Activated CD4-positive, alpha-beta T cell treated with anti-CD3 and anti-CD28 coated beads, Interleukin-2, amount 50 U/mL, for 4 hours (primary cell): ENCODE results near the gene HIPK1.
"Not testable (repeated sequence)": the region's sequence is repeated elsewhere in the genome, so short reads cannot be mapped to it uniquely, and the experiment has no call there.

Experiments used
- DNase-seq, 2 experiments: peaks; one replicate each; pipeline ENCODE4 v3.0.0-alpha.2; 2020

Gene HIPK1

DNA sequence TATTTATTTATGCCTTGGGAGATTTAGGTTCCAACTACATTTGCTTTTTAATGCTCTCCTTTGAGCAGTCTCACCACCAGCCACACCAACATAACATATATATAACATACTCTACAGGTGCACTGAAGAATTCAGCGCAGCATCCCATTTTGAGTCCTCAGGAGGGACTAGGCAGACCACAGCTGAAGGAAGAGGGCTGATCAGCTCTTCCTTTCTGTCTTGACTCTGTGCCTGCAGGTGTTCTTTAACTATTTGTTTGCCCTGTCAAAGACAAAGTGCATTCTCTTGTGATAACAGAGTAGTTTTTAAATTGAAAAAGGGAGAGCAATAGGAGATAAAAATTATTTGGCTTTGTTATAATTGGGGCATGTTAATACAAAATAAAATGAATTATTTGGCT lies 17.0 kb downstream of the HIPK1 start:
- no peak for DNase-seq

DNA sequence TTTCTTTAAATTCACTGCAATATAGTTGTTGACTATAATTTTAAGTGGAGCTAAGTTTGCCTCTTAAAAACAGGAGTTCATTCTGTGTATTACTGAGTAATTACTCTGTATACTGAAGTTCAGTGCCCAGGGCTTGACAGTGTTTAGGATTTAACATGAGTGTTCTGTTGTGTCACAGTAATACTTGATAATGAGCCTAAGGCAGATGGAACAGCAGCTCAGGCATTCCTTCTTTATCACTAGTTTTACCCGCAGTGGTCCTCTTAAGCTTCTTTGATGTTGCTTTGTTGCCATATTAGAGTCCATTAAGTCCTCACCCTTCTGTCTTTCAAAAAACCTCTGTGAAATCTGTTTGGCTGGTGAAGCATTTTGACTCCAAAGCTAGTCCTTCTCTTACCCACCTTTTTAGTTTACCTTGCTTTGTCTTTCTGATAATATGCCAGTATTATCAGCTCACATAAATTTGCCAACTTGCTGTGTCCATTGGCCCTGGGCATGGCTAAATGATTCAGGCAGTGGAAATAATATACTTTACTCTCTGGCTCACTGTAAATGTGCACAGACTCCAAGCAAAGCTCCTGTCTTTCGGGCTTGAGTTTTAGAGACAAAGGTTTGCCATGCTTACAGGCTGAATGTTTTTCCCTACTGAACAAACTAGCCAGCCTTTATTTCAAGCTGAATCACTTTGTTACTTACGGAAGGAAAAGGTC lies 17.7 kb downstream of the HIPK1 start:
- no peak for DNase-seq

- no peak for DNase-seq
Observed at GRCh38 chr1:113947388-113948107, 18.4 kb downstream of the HIPK1 start.

- not testable (repeated sequence) for DNase-seq
Observed at GRCh38 chr1:113948151-113948550, 19.0 kb downstream of the HIPK1 start.

DNA sequence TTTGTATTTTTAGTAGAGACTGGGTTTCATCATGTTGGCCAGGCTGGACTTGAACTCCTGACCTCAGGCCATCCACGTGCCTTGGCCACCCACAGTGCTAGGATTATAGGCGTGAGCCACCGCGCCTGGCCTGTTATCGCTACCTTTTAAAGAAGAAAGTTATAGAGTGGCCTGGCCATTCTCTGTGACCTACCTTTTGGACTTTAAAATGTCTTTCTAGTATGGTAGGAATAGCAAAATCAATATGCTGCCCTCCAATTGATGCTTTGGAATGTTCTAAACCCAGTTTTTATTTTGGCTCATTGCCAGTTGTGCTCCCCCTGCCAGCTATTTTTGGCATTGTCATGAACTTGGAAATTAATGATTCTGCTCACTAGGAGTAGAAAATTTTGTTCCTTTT lies 19.9 kb downstream of the HIPK1 start:
- no peak for DNase-seq

DNA sequence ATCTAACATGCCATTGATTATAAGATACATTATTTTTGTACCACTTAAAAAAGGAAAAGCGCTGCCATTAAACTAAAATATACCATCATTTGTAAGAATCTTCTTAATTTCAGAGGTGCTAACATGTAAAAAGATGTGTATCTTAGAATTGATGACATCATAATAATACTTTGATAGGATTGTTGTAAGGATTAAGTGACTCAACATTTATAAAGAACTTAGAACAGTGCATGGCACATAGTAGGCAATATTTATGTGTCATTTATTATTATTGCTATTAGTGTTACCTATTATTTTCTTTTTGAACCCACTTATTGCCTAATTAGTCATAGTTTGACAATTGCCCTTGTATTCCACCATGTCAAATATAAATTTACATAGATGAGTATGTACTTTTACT lies 21.8 kb downstream of the HIPK1 start:
- no peak for DNase-seq

GRCh38 chr1:113951719-113952118 lies 22.6 kb downstream of the HIPK1 start:
- no peak for DNase-seq

- no peak for DNase-seq
Observed at GRCh38 chr1:113957984-113958383, 28.9 kb downstream of the HIPK1 start.

DNA sequence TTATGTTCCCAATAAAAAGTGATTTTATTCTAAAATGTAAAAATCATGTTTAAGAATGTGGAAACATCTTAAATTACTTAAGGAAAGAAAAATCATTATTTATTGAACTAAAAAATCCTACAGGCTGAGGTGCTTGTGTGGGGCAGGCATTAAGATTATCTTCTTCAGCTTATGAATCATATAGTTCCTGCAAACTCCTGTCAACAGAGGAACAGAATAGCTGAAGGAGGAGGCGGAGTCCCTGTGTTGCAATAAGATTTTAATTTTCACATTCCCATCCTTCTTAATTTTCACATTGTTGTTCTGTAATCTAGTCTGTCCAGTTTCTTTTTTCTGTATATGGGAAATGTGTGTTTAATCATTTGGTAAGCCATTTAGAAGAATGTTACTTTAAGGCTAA lies 29.6 kb downstream of the HIPK1 start:
- no peak for DNase-seq

DNA sequence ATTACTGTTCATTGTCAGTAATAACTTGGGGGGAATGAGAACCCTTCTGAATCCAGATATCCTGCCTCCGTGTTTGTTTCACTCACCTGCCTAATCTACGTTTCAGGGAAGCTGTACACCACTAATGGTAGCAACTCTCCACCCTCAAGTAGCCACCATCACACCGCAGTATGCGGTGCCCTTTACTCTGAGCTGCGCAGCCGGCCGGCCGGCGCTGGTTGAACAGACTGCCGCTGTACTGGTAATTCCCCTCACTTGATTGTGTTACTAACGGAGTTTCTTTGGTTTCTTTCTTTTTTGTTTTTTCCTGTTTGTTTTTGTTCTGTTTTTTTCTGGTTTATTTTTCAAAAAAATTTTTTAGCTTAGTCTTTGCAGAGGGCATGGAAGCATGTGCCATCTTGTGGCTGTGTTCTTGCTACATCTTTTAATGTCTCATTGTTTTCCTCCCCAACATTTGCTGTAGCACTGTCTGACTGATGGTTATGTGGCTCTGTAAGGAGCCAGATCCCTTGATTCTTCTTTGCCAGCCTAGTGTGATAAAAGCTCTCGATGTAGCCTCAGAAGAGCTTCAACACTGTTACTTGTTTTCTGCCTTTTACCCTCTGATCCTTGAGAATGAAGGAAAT lies 34.3 kb downstream of the HIPK1 start:
- no peak for DNase-seq

DNA sequence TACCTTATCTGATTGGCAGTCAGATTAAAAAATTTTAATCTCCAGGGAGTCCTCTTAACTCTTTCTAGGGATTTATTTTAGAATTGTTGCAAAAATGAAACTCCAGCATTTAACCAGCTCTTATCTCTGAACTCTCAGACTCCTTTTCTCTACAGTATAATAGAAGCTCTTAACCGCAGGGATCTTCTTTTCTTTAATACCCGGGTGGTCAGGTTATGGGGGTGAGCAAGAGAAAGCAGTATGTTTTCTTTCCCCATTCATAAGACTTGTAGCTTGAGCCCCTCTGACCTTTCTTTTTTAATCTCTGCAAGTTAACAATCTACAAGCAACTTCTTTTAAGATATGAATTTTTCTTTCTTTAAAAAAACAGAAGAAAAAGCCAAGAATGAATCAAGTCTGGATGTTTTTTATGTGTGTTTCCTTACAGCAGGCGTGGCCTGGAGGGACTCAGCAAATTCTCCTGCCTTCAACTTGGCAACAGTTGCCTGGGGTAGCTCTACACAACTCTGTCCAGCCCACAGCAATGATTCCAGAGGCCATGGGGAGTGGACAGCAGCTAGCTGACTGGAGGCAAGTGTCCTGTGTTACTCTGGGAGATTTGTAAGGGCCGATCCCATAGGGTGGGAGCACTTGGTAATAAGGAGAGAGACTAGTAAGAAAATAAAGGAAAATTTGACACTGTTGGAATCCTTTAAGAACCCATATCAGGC lies 36.7 kb downstream of the HIPK1 start:
- no peak for DNase-seq

DNA sequence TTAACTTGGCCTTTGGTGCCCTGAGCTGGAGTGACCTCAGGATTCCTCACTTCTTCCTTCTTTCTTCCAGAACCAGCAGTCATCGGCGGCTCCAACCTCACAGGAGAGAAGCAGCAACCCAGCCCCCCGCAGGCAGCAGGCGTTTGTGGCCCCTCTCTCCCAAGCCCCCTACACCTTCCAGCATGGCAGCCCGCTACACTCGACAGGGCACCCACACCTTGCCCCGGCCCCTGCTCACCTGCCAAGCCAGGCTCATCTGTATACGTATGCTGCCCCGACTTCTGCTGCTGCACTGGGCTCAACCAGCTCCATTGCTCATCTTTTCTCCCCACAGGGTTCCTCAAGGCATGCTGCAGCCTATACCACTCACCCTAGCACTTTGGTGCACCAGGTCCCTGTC lies 43.8 kb downstream of the HIPK1 start:
- no peak for DNase-seq

GRCh38 chr1:113975211-113975895 lies 46.2 kb downstream of the HIPK1 start:
- no peak for DNase-seq

DNA sequence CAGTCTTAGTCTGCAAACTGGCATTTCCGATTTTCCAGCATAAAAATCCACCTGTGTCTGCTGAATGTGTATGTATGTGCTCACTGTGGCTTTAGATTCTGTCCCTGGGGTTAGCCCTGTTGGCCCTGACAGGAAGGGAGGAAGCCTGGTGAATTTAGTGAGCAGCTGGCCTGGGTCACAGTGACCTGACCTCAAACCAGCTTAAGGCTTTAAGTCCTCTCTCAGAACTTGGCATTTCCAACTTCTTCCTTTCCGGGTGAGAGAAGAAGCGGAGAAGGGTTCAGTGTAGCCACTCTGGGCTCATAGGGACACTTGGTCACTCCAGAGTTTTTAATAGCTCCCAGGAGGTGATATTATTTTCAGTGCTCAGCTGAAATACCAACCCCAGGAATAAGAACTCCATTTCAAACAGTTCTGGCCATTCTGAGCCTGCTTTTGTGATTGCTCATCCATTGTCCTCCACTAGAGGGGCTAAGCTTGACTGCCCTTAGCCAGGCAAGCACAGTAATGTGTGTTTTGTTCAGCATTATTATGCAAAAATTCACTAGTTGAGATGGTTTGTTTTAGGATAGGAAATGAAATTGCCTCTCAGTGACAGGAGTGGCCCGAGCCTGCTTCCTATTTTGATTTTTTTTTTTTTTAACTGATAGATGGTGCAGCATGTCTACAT lies 47.6 kb downstream of the HIPK1 start:
- no peak for DNase-seq

- no peak for DNase-seq
Observed at GRCh38 chr1:113977906-113978305, 48.8 kb downstream of the HIPK1 start.

DNA sequence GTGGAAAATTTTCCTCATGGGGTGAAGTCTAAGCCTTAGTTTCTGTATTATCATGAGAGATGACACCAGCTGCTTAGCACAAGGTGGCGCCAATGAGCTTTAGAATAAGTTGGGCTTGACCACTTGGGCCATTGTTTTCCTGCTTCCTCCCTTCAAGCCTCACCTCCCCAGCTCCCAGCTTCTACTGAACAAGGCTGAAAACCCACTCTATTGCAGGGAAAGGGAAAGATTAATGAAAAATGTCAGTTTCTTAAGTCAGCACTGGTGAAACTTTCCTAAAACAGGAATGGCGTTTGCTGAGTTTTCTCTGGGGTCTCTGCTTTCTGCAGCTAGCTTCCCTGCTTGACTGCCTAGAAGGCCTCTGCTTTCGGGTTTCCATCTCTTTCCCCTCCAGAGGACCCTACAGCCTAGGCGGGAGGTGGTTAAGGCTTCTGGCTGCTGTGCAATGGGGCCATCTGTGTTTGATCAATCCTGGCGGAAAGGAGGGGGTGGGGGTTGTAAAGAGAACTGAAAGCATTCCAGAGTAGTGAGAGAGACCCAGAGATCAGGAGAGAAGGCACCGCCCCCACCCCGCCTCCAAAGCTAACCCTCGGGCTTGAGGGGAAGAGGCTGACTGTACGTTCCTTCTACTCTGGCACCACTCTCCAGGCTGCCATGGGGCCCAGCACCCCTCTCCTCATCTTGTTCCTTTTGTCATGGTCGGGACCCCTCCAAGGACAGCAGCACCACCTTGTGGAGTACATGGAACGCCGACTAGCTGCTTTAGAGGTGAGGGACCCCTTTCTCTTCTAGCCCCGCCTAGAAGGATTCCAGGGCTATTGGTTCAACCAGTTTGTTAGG lies 50.0 kb downstream of the HIPK1 start, which contains the start of gene OLFML3:
Gene OLFML3, plus strand, starts transcription at position 612 of the 840 bp plus-strand sequence. Its CDS starts 43 bp downstream, at position 655.
- peak; percentile 27 to 33 for DNase-seq

GRCh38 chr1:113980110-113980509 lies 51.0 kb downstream of the HIPK1 start:
- no peak for DNase-seq

- no peak for DNase-seq
Observed at GRCh38 chr1:113981962-113982931, 53.1 kb downstream of the HIPK1 start.

DNA sequence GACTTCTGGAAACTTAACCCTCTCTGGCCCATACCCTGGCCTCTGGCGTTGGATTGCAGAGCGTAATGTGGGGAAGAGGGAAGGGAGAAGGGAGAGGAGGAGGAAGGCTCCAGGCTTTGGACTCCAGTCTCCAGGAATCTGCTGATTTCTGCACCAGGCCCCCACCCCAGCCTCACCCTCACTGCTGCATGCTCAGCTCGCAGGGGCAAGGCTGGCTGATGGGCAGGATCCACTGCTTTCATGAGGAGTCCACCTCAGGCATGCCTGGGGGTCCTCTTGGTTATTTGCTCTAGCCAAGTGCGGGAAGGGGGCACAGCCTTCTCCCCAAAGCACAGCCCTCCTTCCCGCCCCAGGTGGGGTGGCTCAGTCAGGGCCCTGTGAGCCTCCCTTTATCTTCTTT lies 53.8 kb downstream of the HIPK1 start:
- DNase-seq, result no peak

DNA sequence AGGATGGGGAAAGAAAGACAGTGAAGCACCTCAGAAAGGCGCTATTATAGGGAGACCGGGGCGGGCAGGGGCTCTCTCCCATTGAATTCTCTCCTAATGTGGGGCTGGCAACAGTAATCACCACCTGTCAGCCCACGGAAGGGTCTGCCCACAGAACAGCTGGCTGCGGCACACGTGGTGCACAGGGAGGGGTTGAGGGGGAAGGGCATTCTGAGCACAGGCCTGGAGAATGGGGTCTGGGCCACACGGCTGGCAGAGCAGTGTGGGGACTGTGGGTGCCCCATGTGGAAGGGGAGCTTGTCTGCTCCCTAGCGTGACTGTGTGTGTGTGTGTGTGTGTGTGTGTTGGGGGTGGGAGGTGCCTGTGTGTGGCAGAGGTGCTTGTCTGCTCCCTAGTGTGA lies 54.3 kb downstream of the HIPK1 start:
- no peak for DNase-seq
